GM18505 (cell line): Measurements from ENCODE around the gene GDF7.

Source experiments
- ATAC-seq: cut with Tn5 transposase; IDR thresholded peaks from one replicate; pipeline ENCODE4 v1.9.1; 2021; ENCODE audit not compliant: unreplicated experiment
- POLR2A ChIP-seq: IDR thresholded peaks from 4 replicates; pipeline ENCODE4 v1.6.1; 2011; ENCODE audit warnings: borderline replicate concordance; ENCODE audit not compliant: insufficient read depth, insufficient read length; ENCODE audit errors: extremely low read depth

Gene GDF7

GRCh38 chr2:20645301-20645701 is 21.6 kb upstream of the GDF7 start:
- TF ChIP-seq POLR2A = no peak
- no peak for ATAC-seq

- no peak for TF ChIP-seq POLR2A
- ATAC-seq = no peak
Measured at GRCh38 chr2:20645761-20646160, 21.2 kb upstream of the GDF7 start.

GRCh38 chr2:20646446-20646845 is 20.5 kb upstream of the GDF7 start:
- TF ChIP-seq POLR2A = no peak
- ATAC-seq = no peak

GRCh38 chr2:20647211-20647610 is 19.7 kb upstream of the GDF7 start:
- no peak for ATAC-seq
- no peak for TF ChIP-seq POLR2A

- TF ChIP-seq POLR2A = no peak
- ATAC-seq = no peak
Measured at GRCh38 chr2:20647738-20648137, 19.2 kb upstream of the GDF7 start.

- no peak for ATAC-seq
- TF ChIP-seq POLR2A = no peak
Measured at GRCh38 chr2:20648206-20648605, 18.7 kb upstream of the GDF7 start.

- ATAC-seq = no peak
- no peak for TF ChIP-seq POLR2A
Measured at GRCh38 chr2:20648831-20649230, 18.1 kb upstream of the GDF7 start.

- no peak for TF ChIP-seq POLR2A
- no peak for ATAC-seq
Measured at GRCh38 chr2:20649576-20649975, 17.4 kb upstream of the GDF7 start.

GRCh38 chr2:20649976-20650375 is 17.0 kb upstream of the GDF7 start:
- ATAC-seq = no peak
- TF ChIP-seq POLR2A = no peak

GRCh38 chr2:20650393-20650876 is 16.5 kb upstream of the GDF7 start:
- peak; percentile 7 for ATAC-seq

GRCh38 chr2:20650877-20651730 is 15.8 kb upstream of the GDF7 start, which contains the start of gene HS1BP3:
TSS of gene HS1BP3 (minus strand) at chr2:20651098. CDS start at chr2:20651063, 35 bp downstream.
- peak; percentile 94 for ATAC-seq
- peak; percentile 91 for TF ChIP-seq POLR2A

More at GRCh38 chr2:20650393-20650876, 16.5 kb upstream of the GDF7 start:
- no peak for TF ChIP-seq POLR2A

GRCh38 chr2:20651731-20652099 is 15.2 kb upstream of the GDF7 start:
- no peak for TF ChIP-seq POLR2A
- no peak for ATAC-seq

GRCh38 chr2:20652141-20652540 is 14.8 kb upstream of the GDF7 start:
- no peak for TF ChIP-seq POLR2A
- no peak for ATAC-seq
